CD4-positive, alpha-beta T cell treated with Interleukin-1 beta for 1 hour (primary cell): Measurements from ENCODE around the gene ZNF503.
A peak's percentile ranks its signal among the peaks of the same experiment; 100 is the strongest.

ENCODE experiments used
- DNase-seq, 2 donors: peaks; one replicate each; pipeline ENCODE4 v3.0.0-alpha.2; 2020 to 2022

Gene ZNF503

GRCh38 chr10:75430000-75430763 is 28.6 kb upstream of the ZNF503 start:
- peak in 1 of 2 donors; percentile 46 for DNase-seq

GRCh38 chr10:75429159-75429827 is 27.7 kb upstream of the ZNF503 start:
- DNase-seq: no peak

- peak in 1 of 2 donors; percentile 45 for DNase-seq
These were observed 27.0 kb upstream of the ZNF503 start for GRCh38 chr10:75428434-75429158.

GRCh38 chr10:75427951-75428350 is 26.4 kb upstream of the ZNF503 start:
- no peak for DNase-seq

GRCh38 chr10:75426880-75427279 is 25.3 kb upstream of the ZNF503 start:
- no peak for DNase-seq

- no peak for DNase-seq
These were observed 23.9 kb upstream of the ZNF503 start for GRCh38 chr10:75425291-75426079.

- no peak for DNase-seq
These were observed 23.0 kb upstream of the ZNF503 start for GRCh38 chr10:75424571-75424970.

- no peak for DNase-seq
These were observed 21.3 kb upstream of the ZNF503 start for GRCh38 chr10:75422913-75423312.

- no peak for DNase-seq
These were observed 17.1 kb upstream of the ZNF503 start for GRCh38 chr10:75418712-75419111.

- DNase-seq: no peak
These were observed 16.7 kb upstream of the ZNF503 start for GRCh38 chr10:75418293-75418692.

GRCh38 chr10:75417522-75417927 is 16.0 kb upstream of the ZNF503 start:
- DNase-seq: no peak

- no peak for DNase-seq
These were observed 13.0 kb upstream of the ZNF503 start for GRCh38 chr10:75414527-75414926.

- DNase-seq: no peak
These were observed 8.8 kb upstream of the ZNF503 start for GRCh38 chr10:75410132-75411005.

- peak; percentile 14 to 37 for DNase-seq
These were observed 7.6 kb upstream of the ZNF503 start for GRCh38 chr10:75408911-75409885.

- no peak for DNase-seq
These were observed 6.9 kb upstream of the ZNF503 start for GRCh38 chr10:75408509-75408875.

- no peak for DNase-seq
These were observed 6.3 kb upstream of the ZNF503 start for GRCh38 chr10:75407713-75408508.

GRCh38 chr10:75407224-75407712 is 5.7 kb upstream of the ZNF503 start:
- no peak for DNase-seq

GRCh38 chr10:75406462-75407223 is 5.1 kb upstream of the ZNF503 start:
- DNase-seq: no peak
